ENCODE measurements around the gene AGAP1.

The AGAP1 gene

GRCh38 chr2:235670974-235671787, 177.3 kb downstream of the AGAP1 start:
- DNase-seq, result no peak

- no peak for DNase-seq
These were observed 178.9 kb downstream of the AGAP1 start for GRCh38 chr2:235672720-235673119.

DNA sequence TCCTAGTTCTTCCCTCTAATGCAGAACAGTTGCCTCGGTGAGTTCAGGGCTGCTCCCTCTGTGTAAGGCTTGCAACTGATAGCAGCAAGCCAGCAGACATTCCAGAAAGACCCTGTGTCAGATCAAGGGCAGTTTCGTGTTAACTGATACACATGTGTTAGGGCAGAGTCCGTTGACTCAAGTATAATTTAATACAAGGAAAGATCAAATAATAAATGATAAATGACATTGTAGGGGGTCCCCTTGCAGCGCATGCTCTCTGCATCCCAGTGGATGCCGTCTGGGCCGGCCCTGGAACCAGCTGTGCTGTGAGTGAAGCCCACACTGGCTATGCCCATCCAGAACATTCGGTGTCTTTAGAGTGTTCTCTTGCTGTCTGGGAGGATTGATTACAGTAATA, 180.3 kb downstream of the AGAP1 start:
- DNase-seq, result no peak

- no peak for DNase-seq
These were observed 181.0 kb downstream of the AGAP1 start for GRCh38 chr2:235674812-235675211.

DNA sequence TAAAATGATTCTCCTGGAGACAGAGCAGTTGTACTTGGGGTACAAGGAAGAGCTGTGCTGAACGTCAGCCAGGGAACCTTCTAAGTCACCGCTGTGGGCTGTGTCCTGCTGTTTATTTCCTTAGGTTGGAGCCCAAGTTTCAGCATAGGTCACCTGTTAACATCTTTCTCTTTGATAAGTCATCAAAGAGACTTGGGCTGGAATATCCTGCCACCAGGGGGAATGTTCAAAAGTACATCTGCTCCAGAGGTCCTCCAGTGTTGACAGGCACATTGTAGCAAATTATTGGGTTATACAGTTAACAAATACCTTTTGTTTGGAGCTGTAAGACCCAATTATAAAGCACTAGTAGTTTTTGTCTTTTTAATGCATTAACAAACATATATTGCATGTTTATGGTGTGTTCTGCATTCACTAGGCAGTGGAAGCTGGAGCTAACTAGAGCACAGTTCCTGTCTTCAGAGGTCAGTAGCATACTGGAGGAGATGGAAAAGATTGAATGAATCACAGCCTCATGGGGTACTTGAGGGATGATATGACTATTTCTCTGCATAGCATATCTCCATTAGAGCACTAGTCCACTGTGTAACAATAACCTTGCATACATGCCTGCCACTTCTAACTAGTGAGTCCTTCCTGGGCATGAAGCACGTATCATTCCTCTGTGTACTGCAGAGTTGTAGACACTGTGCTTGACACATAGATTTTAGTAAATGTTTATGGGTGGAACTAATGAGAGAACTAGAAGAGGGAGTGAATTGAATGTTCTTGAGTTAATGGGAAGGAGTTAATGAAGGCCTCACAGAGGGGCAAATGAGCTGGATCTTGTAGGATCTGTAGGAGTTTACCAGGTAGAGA, 182.1 kb downstream of the AGAP1 start:
- no peak for DNase-seq

DNA sequence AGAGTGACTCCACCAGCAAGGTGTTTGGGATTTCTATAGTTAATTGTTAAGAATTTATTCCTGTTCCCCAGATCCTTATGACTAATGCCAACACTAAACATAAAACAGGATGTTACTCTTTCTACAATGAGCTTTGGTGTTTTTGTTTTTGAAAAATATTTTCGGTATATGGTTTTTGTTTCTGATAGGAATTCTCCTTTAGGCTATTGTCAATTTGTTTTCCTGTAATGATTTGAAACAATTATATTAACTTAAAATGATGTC, 182.6 kb downstream of the AGAP1 start:
- no peak for DNase-seq

GRCh38 chr2:235677276-235677788, 183.5 kb downstream of the AGAP1 start:
- DNase-seq, result no peak

- DNase-seq, result no peak
These were observed 184.1 kb downstream of the AGAP1 start for GRCh38 chr2:235677937-235678336.

GRCh38 chr2:235678712-235679111, 184.9 kb downstream of the AGAP1 start:
- DNase-seq, result no peak

DNA sequence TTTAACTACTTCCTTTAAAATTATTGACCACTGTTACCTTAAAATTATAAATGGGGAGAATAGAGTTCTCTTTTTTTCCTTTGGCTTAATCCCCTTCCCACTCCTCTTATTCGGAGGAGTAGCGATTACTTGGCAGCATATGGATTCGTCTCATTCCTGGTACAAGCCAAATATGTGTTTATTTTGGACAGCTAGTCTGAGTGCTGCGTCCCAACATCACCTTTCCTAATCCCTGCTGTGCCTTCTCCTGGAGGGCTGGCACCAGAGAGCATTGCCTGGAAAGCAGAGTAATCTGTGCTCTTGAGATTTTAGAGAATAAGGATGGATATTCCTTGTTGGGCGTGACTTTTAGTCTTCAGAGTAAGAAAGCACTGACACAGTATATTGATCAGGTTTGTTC, 185.6 kb downstream of the AGAP1 start:
- no peak for DNase-seq

DNA sequence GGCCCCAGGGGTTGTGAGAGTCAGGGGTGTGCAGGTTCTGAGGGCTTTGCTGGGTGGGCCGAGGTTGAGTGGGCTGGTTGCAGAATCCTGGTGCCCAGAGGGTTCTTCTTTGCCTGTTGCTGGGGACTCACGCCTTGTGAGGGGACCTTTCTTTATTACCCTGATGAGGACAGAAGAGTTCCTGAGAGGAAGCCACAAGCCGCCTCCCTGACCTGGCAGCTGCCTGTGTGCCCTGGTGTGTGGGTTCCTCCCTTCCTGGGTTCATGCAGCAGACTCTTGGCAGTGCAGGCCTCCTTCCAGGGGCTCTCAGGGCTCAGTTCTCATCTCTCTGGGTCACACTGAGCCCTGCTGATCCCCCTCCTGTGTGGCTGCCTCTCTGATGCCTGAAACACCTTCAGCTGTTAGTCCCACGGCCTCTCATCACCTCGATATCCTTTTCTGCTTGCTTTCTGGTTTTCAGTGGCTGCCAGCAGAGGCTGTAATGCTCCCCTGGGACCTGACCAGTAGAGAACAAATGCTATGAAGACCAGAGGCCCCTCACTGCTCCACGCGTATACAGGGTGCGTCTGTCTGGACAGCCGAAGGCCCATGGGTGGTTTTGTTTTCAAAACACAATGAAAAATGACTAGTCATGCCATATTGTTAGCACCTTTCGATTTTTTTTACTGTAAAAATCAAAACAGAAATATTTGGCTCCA, 191.3 kb downstream of the AGAP1 start:
- no peak for DNase-seq

DNA sequence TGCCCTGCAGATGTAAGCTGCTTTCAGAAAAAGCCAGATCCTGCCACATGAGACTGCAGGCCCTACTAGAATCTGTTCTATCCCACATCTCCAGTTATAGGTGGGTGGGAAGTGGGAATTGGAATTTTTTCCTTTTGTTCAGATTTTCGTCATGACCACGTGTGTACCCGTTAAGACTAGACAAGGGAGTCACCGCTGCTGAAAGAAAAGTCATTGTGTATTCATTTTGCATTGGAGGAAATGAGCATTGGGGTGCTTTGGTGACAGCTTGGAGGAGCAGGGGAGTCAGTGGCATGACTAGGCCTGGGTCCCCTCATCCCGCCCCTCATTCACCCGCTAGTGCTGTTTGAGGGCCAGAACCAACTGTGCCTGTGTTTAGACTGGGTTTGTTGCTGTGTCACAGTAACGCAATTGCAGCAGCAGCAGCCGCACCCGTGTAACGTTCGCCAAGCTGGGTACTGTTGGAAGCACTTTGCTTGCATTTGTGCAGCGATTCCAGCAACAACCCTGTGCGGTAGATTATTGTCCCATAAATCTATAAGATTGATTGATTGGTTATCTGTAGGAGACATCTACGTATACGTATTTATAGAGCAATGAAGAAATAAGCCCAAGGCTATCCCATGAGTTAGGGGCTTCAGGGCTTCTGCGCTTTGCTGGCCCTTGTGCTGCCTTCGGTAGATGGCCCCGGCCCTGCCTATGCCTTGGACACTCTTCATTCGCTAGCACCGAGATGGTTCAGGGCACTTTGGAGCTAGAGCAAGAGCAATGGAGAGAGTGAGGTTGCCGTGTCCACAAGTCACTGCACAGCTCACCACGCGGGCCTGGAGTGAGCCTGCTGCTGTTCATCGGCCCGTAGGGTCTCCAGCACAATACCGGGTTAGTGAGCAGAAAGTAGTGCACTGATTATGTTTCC, 194.9 kb downstream of the AGAP1 start:
- DNase-seq, result no peak

GRCh38 chr2:235689427-235689853, 195.6 kb downstream of the AGAP1 start:
- DNase-seq, result no peak

DNA sequence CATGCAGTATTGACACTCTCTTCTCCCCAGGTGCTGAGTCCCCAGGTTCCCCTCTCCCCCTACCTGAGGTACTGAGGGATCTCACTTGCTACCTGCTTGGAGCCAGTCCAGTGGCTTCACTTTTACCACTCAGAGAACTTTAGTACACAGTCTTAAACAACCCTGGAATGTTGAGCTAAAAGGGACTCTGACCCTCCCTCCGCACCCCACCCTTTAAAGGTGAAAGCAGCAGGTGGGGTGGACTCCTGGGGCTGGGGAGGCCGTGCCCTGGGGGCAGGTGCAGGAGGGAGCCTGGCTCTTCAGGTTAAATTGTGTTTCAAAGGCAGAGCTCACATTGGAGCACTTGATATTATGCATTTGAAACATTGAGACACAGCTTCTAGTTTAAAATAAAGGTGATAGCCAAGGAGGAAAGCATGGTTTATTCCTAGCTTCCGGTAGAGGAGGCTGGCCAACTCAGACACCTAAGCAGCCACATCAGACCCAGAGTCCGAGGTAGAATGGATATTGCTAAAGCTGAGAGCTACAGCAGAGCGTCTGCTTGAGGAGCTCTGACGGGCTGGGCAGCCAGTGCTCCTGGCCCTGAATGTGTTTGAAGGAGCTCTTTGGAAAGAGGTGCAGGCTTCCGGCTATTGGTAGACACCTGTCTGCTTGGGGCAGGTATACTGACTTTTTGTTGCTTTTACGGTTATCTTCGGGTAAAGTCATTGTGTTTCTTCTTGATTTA, 196.4 kb downstream of the AGAP1 start:
- no peak for DNase-seq

- DNase-seq, result no peak
These were observed 197.1 kb downstream of the AGAP1 start for GRCh38 chr2:235690809-235691450.

DNA sequence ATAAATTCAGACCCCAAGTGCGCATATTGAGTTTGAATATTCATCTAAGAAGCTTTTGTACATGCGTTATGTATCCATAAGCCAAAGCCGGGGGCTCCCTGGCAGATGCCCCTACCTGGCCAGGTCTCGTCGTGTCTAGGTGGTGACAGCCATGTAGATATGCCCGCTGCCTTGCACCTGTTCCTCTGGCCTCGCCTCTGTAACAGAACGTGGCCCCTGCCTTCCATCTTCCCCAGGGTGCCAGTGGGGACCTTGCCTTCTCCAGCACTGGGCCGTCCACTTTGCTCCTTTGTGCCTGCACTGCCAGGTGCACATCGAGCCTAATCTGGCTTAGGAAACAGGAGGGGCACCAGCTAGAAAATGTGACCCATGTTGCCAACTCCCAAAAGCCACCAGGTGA, 198.2 kb downstream of the AGAP1 start:
- no peak for DNase-seq

- no peak for DNase-seq
These were observed 198.9 kb downstream of the AGAP1 start for GRCh38 chr2:235692671-235693171.

DNA sequence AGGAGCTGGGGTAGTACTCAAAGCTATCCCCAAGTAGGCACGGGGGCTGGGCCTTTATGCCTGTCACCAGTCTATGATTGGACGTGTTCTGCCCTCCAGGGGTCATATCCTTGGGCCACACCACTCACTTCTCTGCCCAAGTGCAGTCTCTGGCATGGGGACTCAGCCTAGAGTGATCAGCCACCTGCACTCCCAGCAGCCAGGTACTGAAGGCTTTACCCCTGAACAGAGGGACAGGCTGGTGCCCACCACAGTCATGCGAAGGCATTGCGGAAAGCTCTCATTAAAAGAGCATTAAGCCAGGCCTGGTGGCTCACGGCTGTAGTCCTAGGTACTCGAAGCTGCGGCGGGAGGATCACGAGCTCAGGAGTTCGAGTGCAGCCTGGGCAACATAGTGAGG, 199.4 kb downstream of the AGAP1 start:
- no peak for DNase-seq

GRCh38 chr2:235694721-235695601, 201.1 kb downstream of the AGAP1 start:
- DNase-seq, result no peak

- DNase-seq, result no peak
These were observed 201.7 kb downstream of the AGAP1 start for GRCh38 chr2:235695602-235695895.
